HCEC 1CT (cell line): ENCODE results near the gene DAP.

Experiments used
- DNase-seq: peaks from one replicate; pipeline ENCODE4 v3.0.0-alpha.2; 2017

Gene DAP

DNA sequence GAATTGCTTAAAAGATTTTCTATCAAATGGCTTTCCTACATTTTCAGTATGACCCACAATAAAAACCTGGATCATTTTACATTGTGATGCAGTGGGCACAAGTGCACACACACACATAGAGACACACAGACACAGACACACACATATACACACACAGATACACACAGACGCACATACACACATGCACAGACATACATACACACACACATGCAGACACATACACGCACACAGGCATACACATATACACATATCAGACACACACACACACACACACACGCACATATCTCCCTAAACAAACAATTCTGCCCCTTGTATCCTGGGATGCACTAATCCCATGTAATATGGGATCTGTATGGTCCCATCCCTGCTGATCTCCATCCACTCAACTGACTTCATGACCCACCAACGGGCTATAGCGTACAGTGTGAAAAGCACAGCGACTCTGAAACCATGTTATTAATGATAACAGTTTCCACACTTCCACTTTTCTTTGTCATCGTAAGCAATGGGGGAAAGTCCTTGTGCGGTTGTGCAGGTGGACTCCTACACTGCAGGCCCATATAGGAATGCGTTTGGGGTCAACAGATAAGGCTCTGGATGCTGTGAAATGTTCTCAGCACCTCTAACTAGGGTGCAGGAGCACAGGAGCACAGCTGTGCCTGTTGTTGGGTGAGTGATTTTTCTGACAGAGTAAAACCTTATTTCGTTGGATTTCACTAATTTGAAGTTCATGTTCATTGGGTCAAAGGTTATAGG is 52.7 kb downstream of the DAP start:
- no peak for DNase-seq

DNA sequence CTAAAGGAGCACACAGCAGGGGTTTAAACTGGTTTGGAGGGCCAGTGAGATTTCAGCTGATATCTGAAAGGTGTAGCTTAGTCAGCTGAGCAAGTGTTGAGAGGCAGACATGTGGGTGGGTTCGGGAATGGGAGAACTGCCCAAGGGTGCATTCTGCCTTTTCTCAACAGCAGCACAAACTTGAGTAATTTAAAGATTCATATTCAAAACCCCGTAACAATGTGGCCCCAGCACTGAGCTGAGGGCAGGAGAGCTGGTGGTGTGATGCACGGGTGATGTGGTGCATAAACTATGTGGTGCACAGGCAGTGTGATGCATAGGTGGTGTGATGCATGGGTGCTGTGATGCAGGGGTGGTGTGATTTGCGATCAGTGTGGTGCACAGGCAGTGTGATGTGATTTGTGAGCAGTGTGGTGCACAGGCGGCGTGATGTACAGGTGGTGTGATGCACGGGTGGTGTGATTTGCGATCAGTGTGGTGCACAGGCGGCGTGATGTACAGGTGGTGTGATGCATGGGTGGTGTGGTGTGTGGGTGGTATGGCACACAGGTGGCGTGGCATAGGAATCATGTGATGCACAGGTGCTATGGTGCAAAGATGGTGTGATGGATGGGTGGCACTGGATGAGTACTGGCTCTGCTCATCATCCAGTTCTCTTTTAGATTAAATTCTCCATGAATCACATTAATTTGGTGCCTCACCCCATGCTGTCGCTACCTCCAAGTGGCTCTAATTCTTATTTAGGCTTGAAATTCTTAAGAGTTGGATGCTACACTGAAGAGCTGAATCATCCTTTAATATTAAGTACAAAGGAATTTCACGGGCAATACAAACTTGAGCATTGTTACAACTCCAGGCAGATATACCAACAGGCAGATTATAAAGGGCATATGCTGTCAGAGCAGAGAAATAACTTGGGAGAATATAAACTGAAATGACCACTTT is 53.6 kb downstream of the DAP start:
- peak; percentile 71 for DNase-seq

DNA sequence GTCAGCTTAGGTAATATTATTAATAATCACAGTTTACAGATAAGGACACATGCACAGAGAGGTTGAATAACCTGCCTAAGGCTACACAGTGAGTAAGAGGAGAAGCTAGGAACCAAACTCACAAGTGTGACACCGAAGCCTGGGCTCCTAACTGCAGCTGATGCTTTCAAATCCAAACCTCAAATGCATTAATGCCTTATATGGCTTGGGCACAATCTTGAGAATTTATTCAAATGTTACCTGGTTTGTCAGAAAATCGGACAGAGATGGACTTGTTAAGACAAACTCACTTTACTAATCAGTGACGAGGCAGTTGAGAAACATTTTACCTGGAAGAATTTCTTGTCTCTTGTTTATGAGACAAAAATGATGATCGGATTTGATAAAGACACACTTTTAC is 54.7 kb downstream of the DAP start:
- no peak for DNase-seq

DNA sequence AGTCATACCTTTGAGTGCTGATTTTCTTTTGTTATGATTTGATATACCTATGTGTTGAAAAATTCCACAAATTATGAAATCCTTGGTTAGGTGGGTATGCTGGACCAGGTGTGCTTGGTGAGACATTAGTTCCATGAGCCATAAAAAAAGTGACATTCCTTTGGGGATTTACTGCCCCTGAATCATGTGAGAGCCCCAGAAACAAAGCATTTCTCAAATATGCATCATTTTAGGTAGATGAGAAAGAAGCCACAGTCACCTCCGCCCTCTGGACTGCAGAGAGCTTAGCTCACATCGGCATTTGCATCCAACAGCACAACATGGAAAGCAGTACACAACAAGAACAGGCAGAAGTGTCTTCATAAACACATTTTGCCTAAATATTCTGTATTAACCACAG is 55.3 kb downstream of the DAP start:
- peak; percentile 29 for DNase-seq

DNA sequence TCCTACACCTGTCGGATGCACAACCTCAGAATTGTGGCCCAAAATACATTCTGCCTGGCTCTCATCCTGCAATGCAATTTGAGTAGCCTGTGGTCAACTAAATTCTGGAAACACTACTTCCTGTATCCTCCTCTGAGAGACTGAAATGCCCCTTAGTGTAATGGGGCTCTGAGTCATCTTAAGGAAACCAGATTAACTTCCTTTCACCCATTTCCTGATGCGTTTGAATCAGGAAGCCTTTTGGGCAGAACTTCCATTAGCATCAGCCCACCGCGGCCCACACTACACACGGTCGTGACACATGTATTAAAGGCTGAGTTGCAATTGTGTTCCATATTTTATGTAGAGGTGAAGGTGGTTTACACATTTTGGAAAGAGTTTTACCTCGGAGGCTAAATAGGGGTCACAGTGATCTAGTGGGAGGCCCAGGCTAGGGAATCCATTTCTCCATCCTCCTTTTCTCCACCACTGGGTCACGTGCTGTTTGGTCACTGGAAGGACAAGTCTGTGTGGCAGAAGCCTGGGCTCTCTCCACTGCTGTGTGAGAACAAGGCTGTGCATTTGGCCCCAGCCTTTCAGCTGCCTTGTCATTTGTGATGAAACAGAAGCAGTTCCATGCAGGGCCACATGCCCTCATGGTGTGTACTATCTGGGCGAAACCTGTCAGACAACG is 55.9 kb downstream of the DAP start:
- peak; percentile 95 for DNase-seq

DNA sequence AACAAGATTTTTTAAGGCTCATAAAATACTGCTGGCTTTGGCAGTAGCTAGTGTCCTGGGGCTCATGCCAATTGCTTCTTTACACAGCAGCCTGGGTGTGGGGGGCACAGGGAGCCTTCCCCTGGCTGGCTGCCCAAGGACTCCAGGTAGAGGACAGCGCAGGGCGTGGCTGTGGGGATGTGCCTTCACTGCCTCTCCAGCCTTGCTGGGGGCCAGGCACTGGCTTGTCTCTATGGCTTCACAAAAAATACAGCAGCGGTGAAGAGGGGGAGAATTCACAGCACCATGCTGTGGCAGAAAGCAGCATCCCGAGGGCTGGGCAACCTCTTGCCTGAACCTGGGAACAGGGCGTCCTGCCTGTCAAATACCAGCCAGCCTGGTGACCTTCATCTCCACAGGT is 57.4 kb downstream of the DAP start:
- DNase-seq: no peak

DNA sequence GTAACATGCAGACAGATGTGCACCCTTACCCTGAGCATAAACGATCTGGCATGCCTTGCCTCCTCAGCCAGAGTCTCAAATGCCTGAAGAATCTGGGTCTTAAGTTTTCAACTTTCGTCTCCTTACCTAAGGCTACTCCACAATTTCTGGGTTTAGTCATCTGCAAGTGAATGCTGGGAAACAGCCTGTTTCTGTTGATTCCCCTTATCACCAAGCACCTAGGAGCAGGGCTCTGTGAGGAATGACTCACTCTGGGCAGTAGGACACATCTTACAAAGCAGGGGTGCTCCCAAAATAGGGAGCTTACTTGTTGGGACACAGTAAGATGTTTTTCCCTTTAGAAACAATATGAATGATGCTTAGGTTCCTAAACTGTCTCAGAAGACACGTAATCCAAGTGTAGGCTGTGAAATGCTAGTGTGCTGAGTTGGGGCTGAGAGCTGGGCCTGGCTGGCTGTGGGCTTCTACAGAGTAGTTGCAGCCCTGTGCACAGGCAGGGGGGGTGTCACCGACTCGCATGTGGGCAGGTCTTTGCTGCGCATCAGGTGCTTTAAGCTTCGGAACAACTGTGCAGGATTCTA is 58.0 kb downstream of the DAP start:
- DNase-seq: peak; percentile 66

DNA sequence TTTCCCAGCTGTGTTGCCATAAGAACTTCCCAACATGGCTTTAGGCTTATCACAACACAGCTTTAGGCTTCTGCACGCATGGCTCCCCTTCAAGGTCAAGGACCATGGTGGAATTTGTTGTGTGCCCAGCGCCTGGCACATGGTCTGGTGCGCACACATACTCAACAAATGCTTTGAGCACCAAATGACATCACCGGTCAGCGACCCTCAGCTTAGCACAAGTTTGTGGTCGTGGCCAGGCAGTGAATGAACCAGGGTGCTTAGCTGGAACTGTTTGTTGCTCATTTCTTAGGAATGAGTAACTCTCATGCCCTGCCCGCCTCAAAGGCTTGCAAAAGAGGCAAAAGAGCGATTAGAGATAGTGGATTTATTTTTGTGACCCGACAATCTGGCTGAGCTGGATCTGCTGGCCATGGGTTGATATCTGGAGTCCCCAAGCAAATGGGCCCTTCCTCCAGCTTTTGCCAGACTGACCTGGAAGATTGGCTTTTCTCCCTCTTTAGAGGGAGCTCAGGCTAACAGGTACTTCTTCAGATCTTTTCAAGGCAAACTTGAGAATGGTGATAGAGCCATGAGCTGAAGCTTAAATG is 58.9 kb downstream of the DAP start:
- DNase-seq: peak; percentile 95

DNA sequence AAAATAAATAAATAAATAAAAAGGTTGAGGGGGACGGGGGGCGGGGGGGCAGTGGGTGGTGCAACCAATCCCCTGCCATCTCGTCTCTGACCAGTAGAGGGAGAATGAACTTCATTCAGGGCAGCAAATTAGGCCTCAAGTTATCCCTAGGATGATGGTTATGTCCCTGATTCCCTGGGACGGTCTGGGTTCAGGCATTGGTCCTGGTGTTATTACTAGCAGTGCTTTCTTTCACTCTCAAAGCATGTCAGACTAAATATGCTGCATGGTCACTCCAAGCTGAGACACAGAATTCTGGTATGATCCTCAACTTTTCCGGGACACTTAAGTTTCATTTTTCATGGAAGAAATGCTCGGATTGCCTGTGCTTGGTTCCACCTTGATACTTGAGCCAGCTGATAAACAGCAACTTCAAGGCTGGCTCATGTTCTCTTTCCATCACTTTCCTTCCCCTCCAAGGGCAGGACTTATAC is 59.4 kb downstream of the DAP start:
- DNase-seq: peak; percentile 60

DNA sequence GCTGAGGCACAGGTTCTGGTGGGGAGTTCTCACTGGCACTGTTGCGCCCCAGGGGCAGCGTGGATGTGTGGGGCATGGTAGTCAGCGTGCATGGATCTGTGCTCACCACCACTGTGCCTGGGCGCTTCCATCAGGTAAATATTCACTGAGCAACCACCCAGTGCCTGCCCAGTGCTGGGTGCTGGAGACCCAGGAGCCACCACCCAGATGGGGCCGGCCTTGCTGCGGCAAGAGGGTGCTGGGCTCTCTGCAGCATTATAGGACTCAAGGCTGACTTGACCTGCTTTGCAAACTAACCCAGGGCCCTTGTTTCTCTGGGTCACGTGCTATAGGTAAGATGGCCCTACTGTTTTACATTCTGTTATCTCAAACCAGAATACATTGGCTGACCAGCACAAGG is 60.5 kb downstream of the DAP start:
- no peak for DNase-seq

DNA sequence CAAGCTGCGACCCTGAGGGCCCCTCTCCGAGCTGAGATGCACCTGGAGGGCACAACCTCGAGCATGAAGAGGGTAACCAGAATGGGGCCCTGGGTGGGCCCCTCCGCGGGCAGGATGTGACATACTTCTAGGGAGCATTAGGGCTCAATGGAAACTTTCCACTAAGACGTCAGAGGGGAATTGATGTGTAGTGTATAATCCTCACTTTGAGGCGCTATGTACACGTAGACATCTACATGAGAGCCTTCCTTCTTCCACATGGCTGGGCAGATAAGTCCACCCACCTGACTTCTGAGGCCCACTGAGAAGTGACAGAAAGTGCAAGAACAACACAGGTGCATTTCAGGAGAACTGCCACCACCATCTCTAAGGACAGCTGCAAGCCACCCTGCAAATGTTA is 61.0 kb downstream of the DAP start:
- DNase-seq: no peak

DNA sequence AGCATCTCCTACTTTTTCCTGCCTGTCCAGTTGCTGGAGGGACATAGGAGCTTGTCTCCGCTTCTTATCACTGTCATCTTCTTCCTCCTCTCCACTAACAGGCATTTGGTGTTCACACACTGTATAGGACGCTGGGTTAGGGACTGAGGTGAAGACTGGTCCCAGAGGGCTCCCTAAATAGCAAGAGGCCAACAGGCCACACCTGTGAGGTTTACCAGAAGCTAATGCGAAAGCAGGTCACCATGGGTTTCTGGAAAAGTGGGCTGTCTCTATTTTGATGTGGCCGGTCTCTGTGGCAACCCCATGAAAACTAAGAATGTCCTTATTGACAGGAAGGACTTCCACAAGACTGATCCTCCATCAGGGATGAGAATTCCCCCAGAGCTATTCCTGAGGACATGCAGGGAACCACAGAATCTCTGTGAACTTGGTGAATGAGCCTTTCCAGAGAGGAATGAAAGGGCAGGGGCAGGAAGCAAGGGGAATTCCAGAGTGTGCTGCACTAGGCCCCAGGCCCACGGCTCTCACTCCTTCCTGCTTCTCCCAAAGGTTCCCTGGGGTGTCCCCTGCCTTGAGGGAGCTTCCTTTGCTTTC is 61.7 kb downstream of the DAP start:
- DNase-seq: no peak

DNA sequence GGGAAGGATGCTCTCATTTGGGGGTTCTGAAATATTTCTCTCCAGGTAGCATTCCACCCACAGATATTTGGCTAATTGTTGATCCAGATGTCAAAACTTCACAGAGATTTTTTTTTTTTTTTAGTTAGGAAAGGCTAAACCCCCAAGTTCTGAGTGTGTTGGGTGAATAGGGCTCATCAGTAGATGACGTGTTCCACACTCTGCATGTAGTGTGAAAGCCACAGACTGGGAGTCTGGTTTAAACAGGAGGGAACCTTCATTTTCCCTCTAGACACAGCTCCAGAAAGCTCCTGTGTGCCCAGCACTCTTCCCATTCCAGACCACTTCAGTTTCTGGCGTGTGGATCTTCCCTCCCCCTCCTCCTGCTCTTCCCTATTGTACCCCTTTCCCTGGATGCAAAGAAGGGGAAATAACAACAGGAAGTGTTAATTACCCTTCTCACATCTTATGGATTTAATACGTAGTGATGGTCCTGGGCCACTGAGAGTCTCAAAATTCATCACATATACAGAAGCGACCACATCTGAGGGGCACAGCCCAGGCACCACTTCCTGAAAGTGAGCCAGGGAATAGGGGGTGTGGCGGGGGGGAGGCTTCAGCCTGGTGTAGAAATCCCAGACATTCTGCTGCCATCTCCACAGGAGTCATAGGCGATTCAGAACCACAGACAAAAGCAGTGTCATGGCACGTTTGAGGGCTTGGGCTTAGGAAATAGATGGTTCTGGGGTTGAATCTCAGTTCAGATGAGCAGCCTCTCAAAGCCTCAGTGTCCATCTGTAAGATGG is 65.1 kb downstream of the DAP start:
- DNase-seq: peak; percentile 43

DNA sequence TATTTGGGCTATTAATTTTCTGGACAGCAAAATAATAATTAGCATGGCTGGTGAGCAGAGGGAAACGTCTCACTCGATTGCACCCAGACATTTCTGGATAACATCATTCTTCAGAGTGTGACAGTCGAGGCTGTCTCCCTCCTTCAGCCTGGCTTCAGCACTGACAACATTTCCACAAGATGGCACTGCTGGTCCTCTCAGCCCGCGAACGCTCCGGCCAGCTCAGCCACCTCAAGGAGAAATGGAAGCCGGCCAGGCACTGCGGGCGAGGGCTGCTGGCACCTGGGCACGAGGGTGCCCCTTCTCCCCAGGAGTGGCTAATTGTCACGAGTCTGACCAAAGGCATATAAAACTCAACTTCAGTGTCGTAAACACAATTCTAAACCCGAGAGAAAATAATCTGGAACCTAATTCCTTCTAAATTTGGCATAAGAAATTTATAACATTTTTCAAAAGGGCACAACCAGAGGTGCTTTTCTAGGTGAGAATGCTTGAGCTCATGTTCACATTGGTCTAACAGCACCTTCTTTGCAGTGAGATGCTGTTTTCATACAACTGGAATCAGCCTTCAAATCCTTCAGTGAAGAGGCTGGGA is 65.9 kb downstream of the DAP start:
- DNase-seq: peak; percentile 70

DNA sequence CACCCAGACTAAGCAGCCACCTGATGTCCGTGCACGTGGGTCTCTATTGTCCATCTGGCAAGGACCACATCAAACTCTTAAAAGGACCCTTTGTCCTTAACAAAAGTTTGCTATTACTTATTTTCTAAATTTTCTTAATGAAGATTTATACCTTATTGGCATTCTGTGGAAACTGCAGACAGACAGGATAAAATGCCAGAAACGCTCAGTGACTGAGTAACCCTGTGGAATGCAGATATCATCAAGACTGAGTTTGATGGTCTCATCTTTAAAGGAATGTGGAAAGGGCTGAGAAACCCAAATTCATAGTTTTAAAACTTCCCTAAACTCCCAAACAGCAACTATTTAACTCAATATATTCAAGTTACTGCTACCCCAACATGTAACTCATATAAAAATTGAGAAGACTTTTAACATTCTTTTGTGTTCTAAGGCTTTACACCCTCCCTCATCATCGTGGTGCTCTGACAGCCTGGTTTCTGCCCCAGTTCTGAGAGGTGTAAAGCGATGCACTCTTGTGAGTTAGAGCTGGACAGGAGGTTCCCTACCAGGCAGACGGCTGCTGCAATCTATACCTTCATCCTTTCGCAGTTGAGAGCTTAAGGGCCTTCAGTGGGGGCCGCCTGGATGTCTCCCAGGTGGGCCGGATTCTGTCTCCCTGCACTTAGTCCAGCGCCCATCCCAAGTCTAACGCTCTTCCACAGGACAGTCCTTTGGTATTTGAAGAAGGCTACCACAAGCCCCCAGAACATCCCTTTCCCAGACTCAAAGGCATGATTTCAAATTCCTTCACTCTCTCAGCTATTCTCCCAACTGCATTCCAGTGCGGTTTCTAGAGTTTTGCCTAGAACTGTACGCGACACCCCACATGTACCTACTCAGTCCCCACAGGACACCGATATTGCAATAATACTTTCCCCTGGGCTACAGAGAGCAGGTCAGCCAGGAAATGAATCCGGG is 68.9 kb downstream of the DAP start:
- peak; percentile 58 for DNase-seq

DNA sequence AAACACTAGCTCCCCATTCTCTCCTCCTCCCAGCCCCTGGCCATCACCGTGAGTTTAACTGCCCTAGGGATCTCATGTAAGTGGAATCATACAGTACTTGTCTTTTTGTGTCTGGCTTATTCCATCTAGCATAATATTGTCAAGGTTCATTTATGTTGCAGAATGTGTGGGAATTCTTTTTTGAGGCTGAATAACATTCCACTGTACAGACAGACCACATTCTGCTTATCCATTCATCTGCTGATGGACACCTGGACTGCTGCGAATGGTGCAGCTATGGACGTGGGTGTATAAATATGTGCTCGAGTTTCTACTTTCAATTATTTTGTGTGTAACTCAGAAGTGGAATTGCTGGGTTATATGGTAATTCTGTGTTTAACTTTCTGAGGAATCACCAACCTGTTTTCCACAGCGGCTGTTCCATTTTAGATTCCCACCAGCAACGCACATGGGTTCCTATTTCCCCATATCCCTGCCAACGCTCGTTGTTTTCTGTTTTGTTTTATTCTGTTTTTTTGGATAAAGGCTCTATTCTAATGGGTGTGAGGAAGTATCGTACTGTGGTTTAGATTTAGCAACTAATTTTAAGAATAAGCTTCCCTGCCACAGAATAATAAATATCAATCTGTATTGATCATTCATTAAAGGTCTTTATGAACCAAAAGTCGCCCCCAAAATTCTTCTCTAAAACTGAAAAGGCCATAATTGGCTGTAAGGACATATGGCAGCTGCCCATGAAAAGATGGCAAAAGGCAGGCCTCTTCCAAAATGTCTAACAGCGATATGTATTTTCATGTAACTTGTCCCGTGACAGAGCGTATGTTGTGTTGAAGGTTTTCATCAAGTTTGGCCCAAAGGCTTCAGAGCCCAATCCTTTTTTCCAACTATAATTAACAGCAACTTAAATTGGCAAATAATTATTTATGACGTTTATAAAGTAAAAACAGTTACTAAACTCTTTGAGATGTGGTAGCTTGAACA is 70.3 kb downstream of the DAP start:
- no peak for DNase-seq

DNA sequence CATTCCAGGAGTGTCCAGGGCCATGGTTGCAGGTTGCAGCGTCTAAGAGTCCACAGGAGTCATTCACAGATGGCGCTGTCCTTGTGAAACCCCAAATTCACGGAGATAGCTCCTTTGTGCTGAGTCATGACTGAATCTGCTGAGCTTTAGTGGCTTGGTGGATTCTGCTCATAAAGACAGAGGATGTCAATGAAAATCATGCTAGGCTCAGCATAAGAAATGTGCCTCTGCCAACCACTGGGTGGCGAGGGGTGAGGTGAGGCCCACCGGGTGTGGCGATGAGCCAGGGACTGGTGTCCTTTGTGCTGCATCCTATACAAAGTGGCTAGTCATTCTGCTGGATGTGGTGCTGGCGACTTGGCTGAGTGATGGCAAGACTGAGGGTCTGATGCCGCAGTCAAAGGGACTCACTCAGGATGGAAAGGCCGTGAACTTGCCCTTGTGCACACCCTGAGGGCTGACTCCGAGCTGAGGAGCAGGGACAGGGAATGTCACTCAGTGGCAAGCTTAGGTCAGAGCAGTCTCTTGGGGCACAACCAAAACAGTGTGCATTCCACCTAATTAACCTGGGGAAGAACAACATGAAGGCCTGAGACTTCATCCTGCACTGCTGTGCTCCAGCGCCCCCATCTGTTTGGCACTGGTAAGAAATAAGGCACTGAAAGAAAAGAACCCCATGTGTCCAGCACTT is 71.5 kb downstream of the DAP start:
- DNase-seq: peak; percentile 44

DNA sequence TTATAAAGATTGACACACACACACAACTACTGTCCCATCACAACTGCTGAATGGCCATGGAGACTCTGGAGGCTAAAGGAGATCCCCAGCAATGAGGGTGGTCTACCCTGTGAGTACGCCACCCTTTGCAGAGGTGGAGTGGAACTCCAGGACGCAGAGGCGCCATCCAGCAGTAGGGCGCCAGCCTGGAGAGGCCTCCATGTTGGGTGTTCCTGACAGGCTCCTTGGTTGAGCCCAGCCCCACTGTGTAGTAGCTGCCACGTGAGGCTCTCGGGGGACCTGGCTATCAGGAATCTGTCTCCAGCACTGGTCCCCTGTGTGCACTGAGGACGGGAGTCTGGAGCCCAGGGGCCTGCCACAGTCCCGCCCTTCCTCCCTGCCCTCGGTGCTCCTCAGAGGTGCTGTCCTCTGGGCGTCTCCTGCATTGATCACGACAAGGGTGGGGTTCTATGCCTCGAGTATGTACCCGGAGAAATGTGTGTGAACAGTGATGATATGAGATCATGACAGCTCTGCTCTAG is 72.3 kb downstream of the DAP start:
- no peak for DNase-seq
